ENCODE results near the gene CELSR1.
A peak's percentile ranks its signal among the peaks of the same experiment; 100 is the strongest.

The CELSR1 gene

GRCh38 chr22:46564084-46564714 lies 26.8 kb upstream of the CELSR1 start:
- H3K4me3 ChIP-seq (ENCODE audit: low read depth, low read length): peak overlapping the region; percentile 5
- H3K9me3 ChIP-seq: no peaks in the 10 kb centered on the region
- DNase-seq: no peak
- peaks cover 10% of the 10 kb centered on the region for H3K4me1 ChIP-seq
- no peaks in the 10 kb centered on the region for H3K36me3 ChIP-seq
- TF ChIP-seq CTCF (IDR thresholded peaks at IDR 0.05; ENCODE audit: low read depth, low read length): no peak
- H3K27me3 ChIP-seq: no peaks in the 10 kb centered on the region

- Histone ChIP-seq H3K4me3 (ENCODE audit: low read depth, low read length) (peak overlapping the region; percentile 5), H3K4me1 (peaks cover 10% of the 10 kb centered on the region), H3K36me3 (no peaks in the 10 kb centered on the region), H3K9me3 (no peaks in the 10 kb centered on the region), H3K27me3 (no peaks in the 10 kb centered on the region)
- DNase-seq: peak; percentile 98
- TF ChIP-seq CTCF (IDR thresholded peaks at IDR 0.05; ENCODE audit: low read depth, low read length): peak; percentile 87
Measured at GRCh38 chr22:46563381-46564083, 26.1 kb upstream of the CELSR1 start.

GRCh38 chr22:46561435-46561905 lies 24.1 kb upstream of the CELSR1 start:
- no peak for TF ChIP-seq CTCF (IDR thresholded peaks at IDR 0.05; ENCODE audit: low read depth, low read length)
- H3K4me1 ChIP-seq: peaks cover 10% of the 10 kb centered on the region
- H3K27me3 ChIP-seq: no peaks in the 10 kb centered on the region
- H3K36me3 ChIP-seq: no peaks in the 10 kb centered on the region
- no peak overlapping the region for H3K4me3 ChIP-seq (ENCODE audit: low read depth, low read length)
- DNase-seq: peak; percentile 64
- no peaks in the 10 kb centered on the region for H3K9me3 ChIP-seq

- no peaks in the 10 kb centered on the region for H3K9me3 ChIP-seq
- no peaks in the 10 kb centered on the region for H3K36me3 ChIP-seq
- peaks cover 10% of the 10 kb centered on the region for H3K4me1 ChIP-seq
- H3K4me3 ChIP-seq (ENCODE audit: low read depth, low read length): no peak overlapping the region
- H3K27me3 ChIP-seq: no peaks in the 10 kb centered on the region
- no peak for DNase-seq
- TF ChIP-seq CTCF (IDR thresholded peaks at IDR 0.05; ENCODE audit: low read depth, low read length): no peak
Measured at GRCh38 chr22:46560696-46561295, 23.4 kb upstream of the CELSR1 start.

GRCh38 chr22:46557736-46558480 lies 20.5 kb upstream of the CELSR1 start:
- no peak for DNase-seq
- no peaks in the 10 kb centered on the region for H3K9me3 ChIP-seq
- no peaks in the 10 kb centered on the region for H3K27me3 ChIP-seq
- H3K4me3 ChIP-seq (ENCODE audit: low read depth, low read length): no peak overlapping the region
- no peak for TF ChIP-seq CTCF (IDR thresholded peaks at IDR 0.05; ENCODE audit: low read depth, low read length)
- no peaks in the 10 kb centered on the region for H3K36me3 ChIP-seq
- no peaks in the 10 kb centered on the region; the same call in 1 of the 2 replicates for H3K4me1 ChIP-seq
